Upper lobe of left lung (tissue), 6 donors: Measurements from ENCODE around the gene PTPRK. TPM values are rescaled to one million over a fixed set of nuclear protein-coding genes. Genes with fewer than 3 reads are reported as not detected.

Experiments used
- ATAC-seq, 2 donors: fragments of 200-7000 bp; cut with Tn5 transposase; one replicate each; pipeline ENCODE4 v1.9.1; 2022; ENCODE audit warnings: mild to moderate bottlenecking in 2 of 2, moderate library complexity in 2 of 2; ENCODE audit not compliant: low FRiP score in 2 of 2
- DNase-seq, 2 donors: peaks; one replicate each; pipeline ENCODE4 v3.0.0-alpha.2; 2019 to 2020
- H3K27ac ChIP-seq, 4 donors: fragments of 200-600 bp; sonication (generic); one replicate each; pipeline ENCODE4 v1.5.1; 2016 to 2019
- H3K27me3 ChIP-seq, 4 donors: fragments of 200-600 bp; sonication (generic); one replicate each; pipeline ENCODE4 v1.5.1; 2017 to 2019
- H3K36me3 ChIP-seq, 4 donors: fragments of 200-600 bp; sonication (generic); one replicate each; pipeline ENCODE4 v1.5.1; 2016 to 2019
- H3K4me1 ChIP-seq, 4 donors: fragments of 200-600 bp; sonication (generic); one replicate each; pipeline ENCODE4 v1.5.1; 2018 to 2019
- H3K4me3 ChIP-seq, 4 donors: fragments of 200-600 bp; sonication (generic); one replicate each; pipeline ENCODE4 v1.5.1; 2017 to 2019; ENCODE audit warnings: mild to moderate bottlenecking in 2 of 4, moderate library complexity in 1 of 4
- H3K9me3 ChIP-seq, 4 donors: fragments of 200-600 bp; sonication (generic); one replicate each; pipeline ENCODE4 v1.5.1; 2018 to 2019
- CTCF ChIP-seq, 6 experiments: fragments of 450-650 bp in 4 of 6; fragments of 200-600 bp in 2 of 6; sonication (generic) in 2 of 6; IDR thresholded peaks; one replicate each; pipeline ENCODE4 v1.5.1; 2016 to 2019; ENCODE audit warnings: antibody characterized with exemption in 6 of 6
- EP300 ChIP-seq, 4 donors: sonication (generic); formaldehyde crosslinking; IDR thresholded peaks; one replicate each; pipeline ENCODE4 v1.5.1; 2017; ENCODE audit warnings: antibody characterized with exemption in 4 of 4, control low read depth in 2 of 4
- POLR2A ChIP-seq, 4 donors: fragments of 450-650 bp; IDR thresholded peaks; one replicate each; pipeline ENCODE4 v1.5.1; 2016 to 2017; ENCODE audit warnings: antibody characterized with exemption in 4 of 4, mild to moderate bottlenecking in 2 of 4
- POLR2AphosphoS5 ChIP-seq, 2 donors: sonication (generic); formaldehyde crosslinking; IDR thresholded peaks; one replicate each; pipeline ENCODE4 v1.5.1; 2017; ENCODE audit warnings: antibody characterized with exemption in 2 of 2
- WGBS, 2 donors: methylation state at CpG; one replicate each; pipeline ENCODE4 v1.1.5; 2017 to 2018; 5-methylcytosine and 5-hydroxymethylcytosine counted together
- total RNA-seq, 6 donors: library from RNA; depleted of rRNA in 4 of 6; stranded (reverse); fragments of >200 nt in 4 of 6; gene quantifications; one replicate each; pipeline versions ENCODE4 v1.1.0 to v1.2.1, GENCODE V29; 2016 to 2021
- donor health status: DM: no; HTN: no; CAD: no; lungs with moderate emphysema.
- donor health status: DM: no; HTN: yes; CAD: no; lungs with severe emphysema.

PTPRK gene
- total RNA-seq, 6 donors from 2014 or later: 42.7 to 97.4 (median 65.2) TPM

GRCh38 chr6:128047989-128048388 lies 472.4 kb downstream of the PTPRK start:
- Histone ChIP-seq H3K27me3 (no peaks in the 10 kb centered on the region), H3K36me3 (peaks cover 0 to 4% (median 0%) of the 10 kb centered on the region in 4 donors), H3K4me3 (no peak overlapping the region), H3K27ac (no peak overlapping the region), H3K4me1 (no peaks in the 10 kb centered on the region), H3K9me3 (no peaks in the 10 kb centered on the region)
- DNase-seq (no peak), ATAC-seq (no peak)
- TF ChIP-seq EP300 (IDR thresholded peaks at IDR 0.05): no peak
- no peak for TF ChIP-seq POLR2A (IDR thresholded peaks at IDR 0.05)
- no peak for TF ChIP-seq POLR2AphosphoS5 (IDR thresholded peaks at IDR 0.05)
- TF ChIP-seq CTCF (IDR thresholded peaks at IDR 0.05): no peak
- WGBS, 2 donors: 86 to 87% methylated on average over 3 of the region's 3 CpGs

DNA sequence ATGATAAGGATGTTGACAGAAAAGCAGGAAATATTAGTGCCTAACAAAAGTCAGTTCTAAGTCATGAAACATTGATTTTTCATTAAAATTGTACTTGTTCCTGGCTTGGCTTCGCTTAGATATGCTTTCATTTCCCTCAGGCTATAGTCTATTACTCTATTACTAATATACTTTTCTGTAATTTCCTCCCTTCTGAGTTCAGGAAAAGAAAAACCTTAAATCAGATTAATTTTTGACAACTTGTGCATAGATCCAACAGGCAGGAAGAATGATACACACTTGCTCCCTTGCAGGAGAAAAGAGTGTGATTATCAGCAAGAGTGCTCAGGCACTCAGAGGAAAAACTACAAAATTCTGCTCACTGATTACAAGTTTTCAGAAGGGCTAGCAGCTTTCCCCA lies 474.4 kb downstream of the PTPRK start:
- Histone ChIP-seq H3K27me3 (no peaks in the 10 kb centered on the region), H3K9me3 (no peaks in the 10 kb centered on the region), H3K36me3 (peaks cover 0 to 4% (median 0%) of the 10 kb centered on the region in 4 donors), H3K4me1 (no peaks in the 10 kb centered on the region), H3K4me3 (no peak overlapping the region), H3K27ac (no peak overlapping the region)
- 74 to 77% methylated on average over 1 of the region's 1 CpG for WGBS, 2 donors
- no peak for TF ChIP-seq POLR2AphosphoS5 (IDR thresholded peaks at IDR 0.05)
- DNase-seq (no peak), ATAC-seq (no peak)

- Histone ChIP-seq H3K36me3 (no peaks in the 10 kb centered on the region), H3K27me3 (no peaks in the 10 kb centered on the region), H3K4me1 (no peaks in the 10 kb centered on the region), H3K4me3 (no peak overlapping the region), H3K9me3 (no peaks in the 10 kb centered on the region), H3K27ac (no peak overlapping the region)
- TF ChIP-seq EP300 (IDR thresholded peaks at IDR 0.05) (no peak), CTCF (IDR thresholded peaks at IDR 0.05) (no peak), POLR2AphosphoS5 (IDR thresholded peaks at IDR 0.05) (no peak), POLR2A (IDR thresholded peaks at IDR 0.05) (no peak)
- DNase-seq (no peak), ATAC-seq (no peak)
- WGBS, 2 donors: 69 to 83% methylated on average over 2 of the region's 2 CpGs
Measured at GRCh38 chr6:128039543-128039942, 480.9 kb downstream of the PTPRK start.

GRCh38 chr6:128036808-128037570 lies 483.4 kb downstream of the PTPRK start:
- TF ChIP-seq CTCF (IDR thresholded peaks at IDR 0.05) (no peak), EP300 (IDR thresholded peaks at IDR 0.05) (no peak), POLR2AphosphoS5 (IDR thresholded peaks at IDR 0.05) (no peak), POLR2A (IDR thresholded peaks at IDR 0.05) (no peak)
- 89 to 90% methylated on average over 7 of the region's 7 CpGs for WGBS, 2 donors
- Histone ChIP-seq H3K27me3 (no peaks in the 10 kb centered on the region), H3K36me3 (peaks cover 0 to 3% (median 0%) of the 10 kb centered on the region in 4 donors), H3K4me3 (no peak overlapping the region), H3K27ac (no peak overlapping the region), H3K4me1 (no peaks in the 10 kb centered on the region), H3K9me3 (no peaks in the 10 kb centered on the region)
- no peak for ATAC-seq
- no peak for DNase-seq

- TF ChIP-seq CTCF (IDR thresholded peaks at IDR 0.05) (no peak), POLR2AphosphoS5 (IDR thresholded peaks at IDR 0.05) (no peak), POLR2A (IDR thresholded peaks at IDR 0.05) (no peak), EP300 (IDR thresholded peaks at IDR 0.05) (no peak)
- no peak for DNase-seq
- WGBS, 2 donors: 92 to 93% methylated on average over 2 of the region's 2 CpGs
- no peaks in the 10 kb centered on the region for H3K9me3 ChIP-seq
- ATAC-seq: no peak
- no peak overlapping the region for H3K4me3 ChIP-seq
- H3K27ac ChIP-seq: no peak overlapping the region
- H3K27me3 ChIP-seq: no peaks in the 10 kb centered on the region
- H3K36me3 ChIP-seq: peaks cover 0 to 4% (median 0%) of the 10 kb centered on the region in 4 donors
- H3K4me1 ChIP-seq: no peaks in the 10 kb centered on the region
Measured at GRCh38 chr6:128033156-128033555, 487.2 kb downstream of the PTPRK start.
